ENCODE data around the gene MOCS2. TPM values are rescaled to one million over a fixed set of nuclear protein-coding genes. Genes with fewer than 3 reads are reported as not detected.

Gene MOCS2
- total RNA-seq: 10 to 100 TPM; 56.5 to 92.7 (median 80.1) TPM
- 10 to 100 TPM; 30.5 to 56.5 (median 54.1) TPM for polyA plus RNA-seq

GRCh38 chr5:53109443-53110127 is at the start of gene MOCS2:
Gene MOCS2, minus strand, starts transcription at chr5:53109757. Its CDS starts 2,583 bp downstream, at chr5:53107174.
- Histone ChIP-seq H3K27ac (peak within 1 kb of the TSS; percentile 80 to 90 (median 82)), H3K4me3 (peak within 1 kb of the TSS; percentile 75 to 84 (median 80)), H3K4me1 (peaks cover 0 to 33% (median 22%) of the 10 kb centered on the region in 4 donors), H3K9me3 (peaks cover 0 to 3% (median 0%) of the 10 kb centered on the region in 4 donors), H3K36me3 (no peaks in the 10 kb centered on the region), H3K27me3 (no peaks in the 10 kb centered on the region)
- DNase-seq: peak; percentile 94
- intact Hi-C loops (cut with DNase I): loop anchor here (10.0 kb wide), 1 partner anchor 1115 kb away; no protein-coding TSS in a partner anchor
- TF ChIP-seq EP300 (IDR thresholded peaks at IDR 0.05) (no peak), POLR2A (IDR thresholded peaks at IDR 0.05) (peak; percentile 59 to 62), POLR2AphosphoS5 (IDR thresholded peaks at IDR 0.05) (peak; percentile 78 to 94 (median 88))
- 0 to 1% methylated on average over 54 of the region's 54 CpGs for WGBS, 2 donors

- Histone ChIP-seq H3K4me3 (no peak overlapping the region), H3K27ac (no peak overlapping the region), H3K4me1 (no peaks in the 10 kb centered on the region), H3K9me3 (no peaks in the 10 kb centered on the region), H3K27me3 (no peaks in the 10 kb centered on the region), H3K36me3 (no peaks in the 10 kb centered on the region)
- DNase-seq: no peak
- TF ChIP-seq, protein P1, sequence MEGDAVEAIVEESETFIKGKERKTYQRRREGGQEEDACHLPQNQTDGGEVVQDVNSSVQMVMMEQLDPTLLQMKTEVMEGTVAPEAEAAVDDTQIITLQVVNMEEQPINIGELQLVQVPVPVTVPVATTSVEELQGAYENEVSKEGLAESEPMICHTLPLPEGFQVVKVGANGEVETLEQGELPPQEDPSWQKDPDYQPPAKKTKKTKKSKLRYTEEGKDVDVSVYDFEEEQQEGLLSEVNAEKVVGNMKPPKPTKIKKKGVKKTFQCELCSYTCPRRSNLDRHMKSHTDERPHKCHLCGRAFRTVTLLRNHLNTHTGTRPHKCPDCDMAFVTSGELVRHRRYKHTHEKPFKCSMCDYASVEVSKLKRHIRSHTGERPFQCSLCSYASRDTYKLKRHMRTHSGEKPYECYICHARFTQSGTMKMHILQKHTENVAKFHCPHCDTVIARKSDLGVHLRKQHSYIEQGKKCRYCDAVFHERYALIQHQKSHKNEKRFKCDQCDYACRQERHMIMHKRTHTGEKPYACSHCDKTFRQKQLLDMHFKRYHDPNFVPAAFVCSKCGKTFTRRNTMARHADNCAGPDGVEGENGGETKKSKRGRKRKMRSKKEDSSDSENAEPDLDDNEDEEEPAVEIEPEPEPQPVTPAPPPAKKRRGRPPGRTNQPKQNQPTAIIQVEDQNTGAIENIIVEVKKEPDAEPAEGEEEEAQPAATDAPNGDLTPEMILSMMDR (IDR thresholded peaks at IDR 0.05): no peak
- TF ChIP-seq POLR2A (IDR thresholded peaks at IDR 0.05) (no peak), POLR2AphosphoS5 (IDR thresholded peaks at IDR 0.05) (no peak), EP300 (IDR thresholded peaks at IDR 0.05) (no peak)
- 84 to 86% methylated on average over 3 of the region's 3 CpGs for WGBS, 2 donors
- intact Hi-C loops (cut with DNase I): no loop called here
Observed at GRCh38 chr5:53151713-53152458, 42.3 kb upstream of the MOCS2 start.

GRCh38 chr5:53133020-53133419 is 23.5 kb upstream of the MOCS2 start:
- no peak for DNase-seq
- TF ChIP-seq POLR2A (IDR thresholded peaks at IDR 0.05) (no peak), EP300 (IDR thresholded peaks at IDR 0.05) (no peak), POLR2AphosphoS5 (IDR thresholded peaks at IDR 0.05) (no peak)
- TF ChIP-seq, protein P1 (IDR thresholded peaks at IDR 0.05): no peak
- intact Hi-C loops (cut with DNase I): no loop called here
- no peaks in the 10 kb centered on the region for H3K36me3 ChIP-seq
- H3K27ac ChIP-seq: no peak overlapping the region
- WGBS, 2 donors: 96 to 99% methylated on average over 1 of the region's 1 CpG
- H3K4me1 ChIP-seq: no peaks in the 10 kb centered on the region
- H3K4me3 ChIP-seq: no peak overlapping the region
- H3K9me3 ChIP-seq: no peaks in the 10 kb centered on the region
- no peaks in the 10 kb centered on the region for H3K27me3 ChIP-seq

DNA sequence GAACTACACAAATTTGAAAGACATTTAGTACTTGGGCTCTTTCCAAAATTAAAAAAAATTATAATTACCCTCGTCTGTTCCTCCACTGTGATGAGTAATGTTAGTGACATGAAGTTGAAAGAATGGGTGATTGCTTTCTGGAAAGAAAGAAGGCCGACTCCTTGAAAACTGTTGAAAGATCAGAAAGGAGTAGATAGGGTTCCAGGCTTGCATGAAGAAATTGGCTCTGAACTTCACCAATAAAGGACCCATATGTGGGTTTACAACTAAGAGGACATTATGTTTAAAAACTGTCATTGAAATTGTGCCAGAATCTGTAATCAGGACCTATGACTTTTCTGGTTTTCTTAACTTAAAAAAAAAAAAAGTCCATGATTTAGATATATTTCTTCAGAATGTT is 20.7 kb upstream of the MOCS2 start:
- H3K4me1 ChIP-seq: no peaks in the 10 kb centered on the region
- H3K27ac ChIP-seq: no peak overlapping the region
- no peaks in the 10 kb centered on the region for H3K9me3 ChIP-seq
- no peak for DNase-seq
- intact Hi-C loops (cut with DNase I): no loop called here
- no peaks in the 10 kb centered on the region for H3K36me3 ChIP-seq
- H3K4me3 ChIP-seq: no peak overlapping the region
- H3K27me3 ChIP-seq: no peaks in the 10 kb centered on the region
- WGBS, 2 donors: 51 to 64% methylated on average over 2 of the region's 2 CpGs
- TF ChIP-seq, protein P1 (IDR thresholded peaks at IDR 0.05): no peak
- no peak for TF ChIP-seq POLR2A (IDR thresholded peaks at IDR 0.05)

- 80 to 82% methylated on average over 1 of the region's 1 CpG for WGBS, 2 donors
- H3K27ac ChIP-seq: no peak overlapping the region
- no peak overlapping the region for H3K4me3 ChIP-seq
- no peaks in the 10 kb centered on the region for H3K36me3 ChIP-seq
- no peaks in the 10 kb centered on the region for H3K9me3 ChIP-seq
- TF ChIP-seq POLR2A (IDR thresholded peaks at IDR 0.05) (no peak), EP300 (IDR thresholded peaks at IDR 0.05) (no peak), POLR2AphosphoS5 (IDR thresholded peaks at IDR 0.05) (no peak)
- TF ChIP-seq, protein P1 (IDR thresholded peaks at IDR 0.05): no peak
- DNase-seq: no peak
- intact Hi-C loops (cut with DNase I): no loop called here
- no peaks in the 10 kb centered on the region for H3K4me1 ChIP-seq
- H3K27me3 ChIP-seq: no peaks in the 10 kb centered on the region
Observed at GRCh38 chr5:53128481-53128880, 18.9 kb upstream of the MOCS2 start.

Data from sigmoid colon (tissue), 7 donors.